Stimulated activated CD8-positive, alpha-beta memory T cell treated with anti-CD3 and anti-CD28 coated beads, Interleukin-7, amount 100 ng/mL, for 1 hour (primary cell): ENCODE measurements around the gene SYNGAP1.
A peak's percentile ranks its signal among the peaks of the same experiment; 100 is the strongest.

Source experiments
- DNase-seq, 2 donors: peaks; one replicate each; pipeline ENCODE4 v3.0.0-alpha.2; 2020; ENCODE audit warnings: low read depth in 2 of 2

SYNGAP1 gene

DNA sequence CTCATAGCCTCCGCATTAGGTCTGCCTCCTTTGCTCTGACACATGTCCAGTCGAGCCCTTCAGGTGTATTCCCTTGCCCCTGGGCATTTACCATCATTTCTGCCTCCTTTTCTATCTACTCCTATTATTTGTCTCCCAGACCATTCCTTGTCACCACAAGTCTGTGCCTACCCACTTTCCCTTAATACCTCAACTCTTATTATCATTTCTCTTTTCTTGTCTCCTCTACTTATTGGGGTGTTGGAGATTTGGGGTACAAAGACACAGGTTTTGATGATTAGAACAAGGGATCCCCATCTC, 1.4 kb downstream of the SYNGAP1 start:
- DNase-seq = no peak

DNA sequence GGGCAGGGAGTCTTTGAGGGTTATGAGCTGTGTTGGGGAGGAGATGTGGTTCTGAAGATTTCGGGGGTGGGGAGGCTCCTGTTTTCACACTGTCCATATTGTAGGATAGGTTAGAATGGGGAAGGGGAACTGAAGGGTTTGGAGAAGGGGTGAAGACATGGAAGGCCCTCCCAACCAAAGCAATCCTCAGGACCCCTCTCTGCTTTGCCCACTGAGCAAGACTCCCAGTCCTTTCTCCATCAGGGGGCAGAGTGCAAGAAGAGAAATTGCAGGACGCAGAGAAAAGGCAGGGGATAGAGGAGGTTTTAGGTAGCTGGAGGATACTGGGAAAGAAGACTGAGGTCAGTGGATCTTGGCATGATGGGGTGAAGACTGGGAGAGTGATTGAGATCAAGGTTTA, 3.9 kb downstream of the SYNGAP1 start:
- no peak for DNase-seq

DNA sequence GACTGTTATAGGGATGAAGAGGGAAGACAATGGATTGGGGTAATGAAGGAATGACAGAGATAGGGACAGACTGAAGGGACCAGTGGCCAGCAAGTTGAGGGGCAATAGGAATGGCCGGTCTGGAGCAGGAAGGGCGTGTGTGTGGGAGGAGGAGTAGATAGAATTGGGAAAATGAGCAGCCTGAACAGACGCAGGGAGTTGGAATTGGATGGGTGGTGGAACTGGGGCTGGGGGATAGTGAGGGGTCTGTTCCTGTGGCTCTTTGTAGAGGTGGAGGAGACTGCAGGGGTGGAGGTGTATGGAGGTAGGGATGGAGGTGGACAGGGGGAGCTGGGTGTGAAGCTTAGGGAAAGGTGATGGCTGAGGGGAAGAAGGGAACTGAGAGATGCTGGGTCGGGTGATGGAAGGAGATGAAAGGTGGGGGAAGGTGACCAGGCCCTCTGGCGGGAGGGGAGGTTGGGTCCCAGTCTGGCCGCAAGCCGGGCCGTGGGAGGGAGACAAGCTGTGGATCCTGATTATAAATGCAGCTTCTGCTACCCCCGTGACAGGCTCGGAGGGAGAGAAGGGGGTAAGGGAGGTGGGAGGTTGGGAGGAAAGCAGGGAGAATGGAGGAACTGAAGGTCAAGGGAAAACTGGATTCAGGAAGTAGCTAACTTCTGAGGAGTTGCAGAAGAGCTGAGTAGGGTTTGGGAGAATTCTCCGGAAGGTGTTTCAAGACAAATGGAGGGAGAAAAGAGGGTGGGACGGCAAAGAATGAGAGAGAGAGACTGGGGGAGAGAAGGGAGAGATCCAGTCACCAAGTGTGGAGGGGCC, 5.2 kb downstream of the SYNGAP1 start:
- no peak for DNase-seq

DNA sequence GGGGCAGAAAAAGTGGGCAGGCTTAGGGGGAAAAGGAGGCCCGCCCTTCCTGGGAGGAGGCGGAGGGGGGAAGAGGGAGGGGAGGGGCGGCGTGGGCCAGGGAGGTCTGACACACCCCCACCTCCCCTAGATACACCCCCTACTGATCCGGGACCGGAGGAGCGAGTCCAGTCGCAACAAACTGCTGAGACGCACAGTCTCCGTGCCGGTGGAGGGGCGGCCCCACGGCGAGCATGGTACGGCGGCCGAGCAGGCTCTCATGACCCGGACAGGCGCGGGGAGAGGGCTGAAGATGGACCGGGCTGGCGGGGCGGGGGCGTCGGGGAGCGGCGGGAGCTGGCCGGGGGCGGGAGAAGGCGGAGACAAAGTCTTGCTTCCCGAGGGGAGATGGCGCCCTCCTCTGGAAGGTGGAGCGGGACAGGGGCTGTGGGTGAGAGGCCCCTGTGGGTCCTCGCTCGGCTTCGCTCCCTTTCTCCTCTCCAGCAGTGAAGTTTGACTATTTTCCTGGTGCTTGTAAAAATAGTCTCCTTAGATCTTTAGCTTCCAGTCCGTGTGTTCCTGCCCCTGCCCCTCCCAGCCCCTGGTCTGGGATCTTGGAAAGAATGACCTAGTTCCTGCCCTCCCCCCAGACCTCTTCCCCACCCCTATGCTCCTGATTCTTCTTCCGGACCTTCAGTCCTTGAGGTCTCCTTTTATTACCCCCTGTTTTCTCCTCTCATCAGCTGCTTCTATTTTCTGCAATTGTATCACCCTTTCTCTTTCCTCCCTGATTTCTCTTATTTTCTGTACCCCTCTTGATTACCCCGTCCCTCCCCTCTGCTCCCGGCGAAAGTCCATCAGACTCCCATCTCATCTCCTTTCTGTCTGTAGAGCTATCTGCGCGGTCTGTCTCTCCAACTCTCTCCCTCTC, 6.1 kb downstream of the SYNGAP1 start:
- DNase-seq = peak; percentile 56 to 69

DNA sequence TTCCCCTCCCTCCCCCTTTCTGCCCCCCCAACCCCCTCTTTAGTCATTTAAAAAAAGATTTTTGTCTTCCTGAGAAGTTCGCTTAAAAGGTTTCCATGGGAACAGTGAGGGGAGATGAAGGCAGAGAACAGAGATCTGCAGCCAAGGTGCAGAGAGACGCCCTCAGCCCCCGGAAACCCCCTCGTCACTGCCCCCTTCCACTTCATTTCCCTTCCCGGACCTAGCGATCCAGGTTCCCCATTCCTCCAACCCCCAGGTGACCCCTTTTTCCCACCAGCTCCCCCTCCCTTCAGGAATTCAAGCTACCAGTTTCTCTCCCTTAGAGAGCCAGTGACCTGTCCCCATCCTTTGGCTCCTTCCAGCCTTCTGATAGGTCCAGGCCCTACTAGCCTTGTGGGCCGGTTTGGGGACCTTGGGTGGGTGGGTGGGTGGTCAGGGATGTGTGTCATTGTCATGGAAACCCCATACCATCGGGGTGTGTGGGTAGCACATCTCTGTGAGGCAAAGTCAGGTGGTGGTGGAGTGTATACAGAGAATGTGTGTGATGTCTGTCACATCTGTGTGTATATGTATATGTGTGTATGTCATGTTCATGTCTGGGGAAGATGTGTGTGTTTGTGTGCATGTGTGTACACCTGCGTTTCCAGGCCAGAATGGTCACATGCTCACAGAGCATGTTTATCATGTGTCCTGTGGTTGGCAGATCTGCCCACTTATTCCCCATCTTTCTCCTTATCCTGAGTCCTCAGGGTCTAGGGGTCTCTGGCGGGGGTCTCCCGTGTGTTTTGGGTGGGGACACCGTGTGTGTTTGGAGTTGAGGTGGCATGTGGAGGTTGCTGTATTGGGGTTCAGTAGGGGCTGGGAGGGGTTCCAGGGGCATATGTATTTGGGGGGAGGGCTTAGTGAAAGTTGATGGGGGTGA, 7.0 kb downstream of the SYNGAP1 start:
- no peak for DNase-seq

DNA sequence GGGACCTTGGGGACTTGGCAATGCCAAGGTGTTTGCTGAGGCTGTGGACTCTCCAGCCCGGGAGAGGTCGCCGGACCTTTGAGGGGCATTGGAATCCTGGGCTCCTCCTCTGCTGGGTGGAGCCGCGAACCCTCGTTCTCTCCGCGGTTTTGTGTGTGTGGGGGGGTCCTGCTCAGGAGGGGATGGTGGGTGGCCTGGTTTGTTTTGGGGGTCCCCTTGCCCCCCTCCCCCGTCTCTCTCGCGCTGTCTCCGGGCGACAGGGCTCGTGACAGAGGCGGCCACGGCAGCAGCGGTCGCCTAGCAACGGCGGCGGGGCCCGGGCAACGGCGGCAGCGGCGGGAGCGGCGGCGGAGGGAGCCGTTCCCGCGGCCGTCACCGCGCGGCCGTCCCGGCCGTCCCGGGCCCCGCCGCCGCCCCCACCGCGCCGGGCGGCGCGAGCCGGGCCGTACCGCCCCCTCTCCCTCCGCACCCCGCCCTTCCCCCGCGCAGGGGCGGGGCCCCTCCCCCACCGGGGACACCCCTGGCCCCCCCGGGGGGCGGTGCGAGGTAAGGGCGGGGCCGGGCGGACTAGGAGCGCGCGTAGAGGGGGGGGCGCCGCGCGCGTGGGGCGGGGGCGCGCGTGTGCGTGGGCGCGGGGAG, 7.8 kb downstream of the SYNGAP1 start:
- DNase-seq = no peak

DNA sequence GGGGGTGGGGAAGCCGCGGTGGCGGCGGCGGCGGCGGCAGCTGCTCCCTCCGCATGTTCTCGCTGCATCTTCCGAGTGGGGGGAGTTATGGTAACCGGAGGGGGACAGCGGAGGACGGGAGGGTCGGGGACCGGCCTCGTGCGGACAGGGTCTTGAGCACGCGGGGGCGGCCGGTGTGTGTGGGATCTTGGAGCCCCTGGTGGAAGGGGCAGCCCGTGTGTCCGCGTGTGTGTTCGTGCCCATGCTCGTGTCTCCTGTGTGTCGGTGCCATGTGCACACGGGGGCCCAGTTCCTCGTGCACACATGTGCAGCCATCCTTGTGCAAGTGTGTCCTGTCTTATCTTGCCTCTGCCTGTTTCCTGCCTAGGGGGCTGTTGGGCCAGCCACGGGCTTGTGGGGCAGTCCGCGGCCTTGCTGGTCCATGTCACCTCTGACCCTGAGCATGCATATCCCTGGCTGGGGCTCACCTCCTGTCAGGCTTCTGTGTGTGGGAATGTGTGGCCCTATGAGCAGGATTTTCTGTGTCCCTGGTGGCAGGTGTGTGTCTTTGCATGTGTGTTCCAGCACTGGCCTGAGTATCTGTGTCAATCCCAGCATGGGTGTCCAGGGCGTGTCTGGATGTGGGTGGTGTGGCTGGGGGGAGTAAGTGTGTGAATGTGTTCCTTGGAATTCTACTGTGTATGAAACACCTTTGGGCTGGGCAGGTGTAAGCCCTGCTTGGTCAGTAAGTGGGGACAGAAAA, 8.5 kb downstream of the SYNGAP1 start:
- DNase-seq = no peak

DNA sequence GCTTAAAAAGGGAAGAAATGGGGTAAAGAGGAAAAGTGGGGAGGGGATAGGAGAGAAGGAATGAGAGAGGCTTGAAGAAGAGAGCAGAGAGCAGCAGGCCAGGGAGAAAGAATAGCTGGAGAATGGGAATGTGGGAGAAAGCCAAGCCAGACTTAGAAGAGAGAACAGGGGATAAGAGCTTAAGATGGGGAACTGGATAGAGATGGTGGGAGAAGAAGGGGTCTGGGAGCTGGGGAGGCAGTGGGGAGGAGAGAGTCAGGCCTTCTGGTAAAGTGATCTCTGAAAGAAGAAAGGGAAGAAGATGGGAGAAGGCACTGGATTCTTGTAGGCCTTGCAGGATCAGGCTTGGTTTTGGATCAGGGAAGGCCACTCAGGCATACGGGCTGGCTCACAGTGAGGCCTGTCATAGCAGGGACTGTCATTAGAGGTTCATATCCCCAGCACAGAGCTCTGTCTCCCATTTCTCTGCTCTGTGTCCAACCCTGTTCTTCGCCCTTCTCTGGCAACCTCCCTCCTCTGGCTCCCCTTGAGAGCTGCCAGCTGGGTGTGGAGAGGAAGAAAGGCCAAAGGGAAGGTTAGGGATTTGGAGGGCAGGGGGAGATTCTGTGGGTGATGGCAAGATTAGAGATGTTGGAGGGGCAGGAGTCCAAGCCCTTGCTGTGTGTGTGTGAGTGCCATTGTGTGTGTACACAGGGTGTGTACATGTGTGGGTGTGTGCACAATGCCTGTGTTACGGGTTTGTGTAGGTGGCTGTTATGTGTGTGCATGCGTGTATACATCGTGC, 9.3 kb downstream of the SYNGAP1 start:
- DNase-seq = no peak

DNA sequence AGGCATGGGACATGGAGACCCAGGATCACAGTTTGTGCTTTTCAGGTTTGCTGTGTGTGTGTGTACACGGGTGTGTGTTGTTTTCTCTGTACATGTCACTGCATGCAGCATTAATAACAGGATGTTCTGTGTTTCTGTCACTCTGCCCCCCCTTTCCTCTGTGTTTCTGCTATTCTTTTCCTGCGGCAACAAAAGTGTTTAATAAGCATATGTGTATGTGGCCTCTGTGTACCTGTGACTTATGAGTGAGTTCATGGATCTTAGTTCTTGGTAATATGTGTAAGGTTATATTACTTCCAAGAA, 9.8 kb downstream of the SYNGAP1 start:
- DNase-seq = no peak

DNA sequence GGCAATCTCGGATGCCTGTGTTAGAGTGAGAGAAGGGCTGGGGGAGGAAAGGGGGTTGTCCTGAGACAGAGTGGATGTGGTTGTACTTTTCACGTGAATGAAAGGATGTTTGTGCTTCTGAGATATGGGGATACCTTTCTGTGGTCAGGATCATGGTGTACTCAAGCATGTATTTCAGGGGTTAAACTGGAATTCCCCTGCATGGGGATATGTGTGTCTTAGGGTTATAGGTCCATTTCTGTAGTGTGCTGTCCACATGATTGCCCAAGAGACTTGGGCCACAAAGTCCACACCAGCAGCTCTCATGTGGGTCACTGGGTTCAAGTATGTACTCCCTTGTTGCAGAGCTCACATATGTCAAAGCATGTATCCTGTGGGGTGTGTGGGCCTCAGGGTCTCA, 10.5 kb downstream of the SYNGAP1 start:
- no peak for DNase-seq

DNA sequence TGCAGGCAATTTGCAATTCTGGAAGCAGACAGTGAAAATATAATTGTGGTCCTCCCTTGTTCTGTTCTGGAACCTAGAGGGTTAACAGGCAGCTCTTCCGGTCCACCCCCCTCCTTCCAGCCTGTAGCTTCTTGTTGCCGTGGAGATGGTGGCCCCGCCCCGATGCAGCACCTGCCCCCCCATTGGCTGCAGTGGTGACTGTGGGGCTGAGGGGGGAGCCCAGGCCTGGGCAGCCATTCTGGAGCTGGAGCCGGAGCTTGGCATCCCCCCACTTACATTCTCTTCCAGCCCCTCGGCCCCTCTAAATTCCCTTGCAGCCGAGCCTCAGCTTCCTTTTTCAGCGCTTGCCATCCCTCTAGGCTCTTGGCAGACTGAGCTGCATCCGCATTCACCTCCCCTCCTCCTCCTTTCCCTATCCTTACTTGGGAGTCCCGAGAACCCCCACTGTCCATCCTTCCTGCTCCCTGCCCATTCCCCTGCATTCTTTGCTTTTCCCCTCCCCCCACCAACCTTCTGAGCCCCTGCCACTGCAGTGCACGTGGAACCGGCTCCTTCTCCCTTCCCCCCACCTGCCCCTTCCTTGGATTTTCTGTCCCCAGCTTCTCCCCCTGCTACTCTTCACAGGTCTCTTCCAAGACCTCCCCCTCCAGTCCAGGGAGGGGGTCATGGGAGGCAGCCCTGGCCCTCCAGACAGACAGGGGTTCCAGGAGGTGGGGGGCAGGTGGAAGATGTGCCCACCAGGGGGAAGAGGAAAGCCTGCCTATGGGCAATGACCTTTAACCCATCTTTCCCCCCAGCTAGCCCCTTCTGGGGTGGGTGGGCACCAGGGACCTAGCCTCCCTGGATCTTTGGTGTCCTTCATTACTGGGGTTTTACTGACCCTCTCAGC, 11.4 kb downstream of the SYNGAP1 start:
- DNase-seq = peak; percentile 51 to 71

DNA sequence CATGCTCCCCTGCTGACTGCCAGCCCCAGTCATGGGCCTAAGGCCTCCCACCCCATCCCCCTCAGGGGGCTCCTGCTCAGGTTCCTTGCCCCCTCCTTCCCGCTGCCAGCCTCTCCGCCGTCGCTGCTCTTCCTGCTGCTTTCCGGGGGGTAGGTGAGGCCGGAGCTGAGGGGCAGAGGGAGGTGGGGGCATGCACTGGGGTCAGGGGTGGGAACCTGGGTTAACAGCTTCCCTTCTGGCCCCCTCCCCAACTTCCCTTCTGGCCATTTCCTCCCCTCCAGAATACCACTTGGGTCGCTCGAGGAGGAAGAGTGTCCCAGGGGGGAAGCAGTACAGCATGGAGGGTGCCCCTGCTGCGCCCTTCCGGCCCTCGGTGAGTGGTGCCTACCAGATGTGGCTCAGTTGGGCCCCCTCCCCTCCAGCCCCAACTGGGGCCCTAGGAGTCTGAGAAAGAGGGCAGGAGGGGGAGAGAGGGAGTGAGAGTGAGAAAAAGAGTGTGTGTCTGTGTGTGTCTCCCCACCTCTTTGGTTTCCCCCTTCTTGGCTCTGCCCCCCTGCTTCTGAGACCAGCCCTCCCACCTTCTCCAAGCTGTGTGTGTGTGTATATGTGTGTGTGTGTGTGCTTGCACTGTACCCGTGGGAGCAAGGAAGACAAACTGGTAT, 12.1 kb downstream of the SYNGAP1 start:
- no peak for DNase-seq

DNA sequence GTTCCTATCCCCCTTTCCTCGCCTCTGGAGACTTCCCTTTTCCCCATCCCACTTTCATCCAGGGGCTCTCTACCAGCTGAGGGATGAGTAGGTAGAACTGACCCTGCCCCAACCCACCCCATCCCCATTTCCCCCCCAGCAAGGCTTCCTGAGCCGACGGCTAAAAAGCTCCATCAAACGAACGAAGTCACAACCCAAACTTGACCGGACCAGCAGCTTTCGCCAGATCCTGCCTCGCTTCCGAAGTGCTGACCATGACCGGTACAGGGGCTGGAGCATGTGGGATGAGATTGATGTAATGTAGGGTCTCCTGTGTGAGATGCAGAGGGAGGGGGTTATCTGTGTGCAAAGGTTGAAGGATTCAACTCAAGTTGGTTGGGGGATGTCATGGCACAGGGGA, 12.7 kb downstream of the SYNGAP1 start:
- no peak for DNase-seq

DNA sequence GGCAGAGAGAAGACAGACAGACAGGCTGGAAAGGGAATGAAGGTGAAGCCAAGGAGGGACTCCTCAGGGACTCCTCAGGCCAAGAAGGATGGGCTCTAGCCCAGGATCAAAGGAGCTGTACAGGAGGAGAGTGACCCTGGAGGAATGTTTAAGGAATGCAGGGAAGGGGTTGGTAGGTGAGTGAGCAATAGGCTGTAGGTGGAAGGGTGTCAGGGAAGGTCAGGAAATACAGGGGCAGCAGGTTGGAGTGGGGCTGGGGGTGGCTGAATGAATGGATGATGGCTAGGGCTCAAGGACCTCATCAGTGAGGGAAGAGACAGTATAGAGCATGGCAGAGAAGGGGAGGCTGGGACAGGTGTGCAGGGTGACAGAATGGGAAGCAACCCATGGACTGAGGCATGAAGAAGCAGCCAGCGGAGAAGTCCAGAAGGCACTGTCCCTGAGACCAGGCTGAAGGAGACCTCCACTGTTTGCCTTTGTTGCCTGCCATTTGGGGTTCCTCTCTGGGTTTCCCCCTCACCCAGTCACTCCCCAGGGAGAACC, 13.2 kb downstream of the SYNGAP1 start:
- no peak for DNase-seq

DNA sequence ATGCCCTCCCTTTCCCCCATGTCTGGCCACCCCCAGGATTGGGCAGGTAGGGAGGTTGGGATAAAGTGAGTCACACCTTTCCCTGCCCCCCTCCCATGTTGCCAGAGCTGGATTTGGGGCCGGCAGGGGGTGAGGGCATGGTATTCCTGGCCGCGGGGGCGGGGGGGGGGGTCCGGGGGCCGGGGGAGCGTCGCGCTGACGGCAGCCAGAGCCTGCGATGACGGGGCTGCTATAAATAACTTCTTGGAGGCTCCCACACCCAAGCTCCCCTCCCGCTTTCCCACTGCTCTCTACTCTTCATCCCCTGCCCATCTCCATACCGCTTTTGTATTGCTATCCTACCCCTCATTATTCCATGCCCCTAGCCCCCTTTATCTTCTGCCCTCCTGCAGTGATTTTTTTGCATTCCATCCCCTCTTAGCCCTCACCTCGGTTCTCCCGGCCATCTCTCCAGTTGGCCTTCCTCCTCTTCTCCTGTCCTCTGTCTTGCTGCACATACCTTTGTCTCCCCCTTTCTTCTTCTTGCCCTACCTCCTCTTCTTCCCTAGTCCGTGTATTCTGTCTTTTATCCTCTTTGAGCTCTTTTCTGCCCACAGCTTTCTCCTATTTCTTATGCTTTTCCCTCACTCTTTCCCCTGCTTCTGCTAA, 13.8 kb downstream of the SYNGAP1 start:
- no peak for DNase-seq

DNA sequence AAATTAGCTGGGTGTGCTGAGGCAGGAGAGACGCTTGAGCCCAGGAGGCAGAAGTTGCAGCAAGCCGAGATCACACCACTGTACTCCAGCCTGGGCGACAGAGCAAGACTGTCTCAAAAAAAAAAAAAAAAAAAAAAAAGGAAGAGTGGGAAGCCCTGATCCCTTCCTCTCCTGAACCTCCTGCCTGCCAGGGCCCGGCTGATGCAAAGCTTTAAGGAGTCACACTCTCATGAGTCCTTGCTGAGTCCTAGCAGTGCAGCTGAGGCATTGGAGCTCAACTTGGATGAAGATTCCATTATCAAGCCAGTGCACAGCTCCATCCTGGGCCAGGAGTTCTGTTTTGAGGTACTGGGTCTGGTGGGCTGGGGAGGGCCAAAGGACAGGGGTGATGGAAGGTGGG, 15.1 kb downstream of the SYNGAP1 start:
- DNase-seq = no peak

DNA sequence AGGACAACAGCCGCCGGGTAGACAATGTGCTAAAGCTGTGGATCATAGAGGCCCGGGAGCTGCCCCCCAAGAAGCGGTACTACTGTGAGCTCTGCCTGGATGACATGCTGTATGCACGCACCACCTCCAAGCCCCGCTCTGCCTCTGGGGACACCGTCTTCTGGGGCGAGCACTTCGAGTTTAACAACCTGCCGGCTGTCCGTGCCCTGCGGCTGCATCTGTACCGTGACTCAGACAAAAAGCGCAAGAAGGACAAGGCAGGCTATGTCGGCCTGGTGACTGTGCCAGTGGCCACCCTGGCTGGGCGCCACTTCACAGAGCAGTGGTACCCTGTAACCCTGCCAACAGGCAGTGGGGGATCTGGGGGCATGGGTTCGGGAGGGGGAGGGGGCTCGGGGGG, 17.8 kb downstream of the SYNGAP1 start:
- no peak for DNase-seq
